Activated naive CD4-positive, alpha-beta T cell (primary cell): ENCODE data around the gene ATF1.
"Not testable (repeated sequence)": the region's sequence is repeated elsewhere in the genome, so short reads cannot be mapped to it uniquely, and the experiment has no call there.

Experiments used
- DNase-seq, 4 experiments: peaks; one replicate each; lab custom pipeline; 2025; lab: John Stamatoyannopoulos, UW

The ATF1 gene

GRCh38 chr12:50751948-50752721 is 11.8 kb upstream of the ATF1 start:
- no peak for DNase-seq

DNA sequence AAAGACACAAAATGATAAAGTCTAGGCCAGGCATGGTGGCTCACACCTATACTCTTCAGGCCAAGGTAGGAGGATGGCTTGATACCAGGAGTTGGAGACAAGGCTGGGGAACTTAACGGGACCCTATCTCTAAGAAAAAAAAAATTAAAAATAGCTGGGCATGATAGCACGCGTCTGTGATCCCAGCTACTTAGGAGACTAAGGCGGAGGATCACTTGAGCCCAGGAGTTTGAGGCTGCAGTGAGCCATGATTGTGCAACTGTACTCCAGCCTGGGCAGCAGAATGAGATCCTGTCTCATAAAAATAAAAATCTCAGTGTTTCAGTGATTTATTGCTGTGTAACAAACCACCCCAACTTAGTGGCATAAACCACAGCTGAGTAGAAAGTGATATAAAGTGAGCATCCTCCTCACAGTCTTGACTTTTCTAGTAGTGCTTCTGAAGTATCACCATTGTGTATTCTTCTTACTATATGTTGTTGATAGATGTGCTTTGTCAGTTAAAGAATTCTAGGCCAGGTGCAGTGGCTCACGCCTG is 10.6 kb upstream of the ATF1 start:
- no peak for DNase-seq

DNA sequence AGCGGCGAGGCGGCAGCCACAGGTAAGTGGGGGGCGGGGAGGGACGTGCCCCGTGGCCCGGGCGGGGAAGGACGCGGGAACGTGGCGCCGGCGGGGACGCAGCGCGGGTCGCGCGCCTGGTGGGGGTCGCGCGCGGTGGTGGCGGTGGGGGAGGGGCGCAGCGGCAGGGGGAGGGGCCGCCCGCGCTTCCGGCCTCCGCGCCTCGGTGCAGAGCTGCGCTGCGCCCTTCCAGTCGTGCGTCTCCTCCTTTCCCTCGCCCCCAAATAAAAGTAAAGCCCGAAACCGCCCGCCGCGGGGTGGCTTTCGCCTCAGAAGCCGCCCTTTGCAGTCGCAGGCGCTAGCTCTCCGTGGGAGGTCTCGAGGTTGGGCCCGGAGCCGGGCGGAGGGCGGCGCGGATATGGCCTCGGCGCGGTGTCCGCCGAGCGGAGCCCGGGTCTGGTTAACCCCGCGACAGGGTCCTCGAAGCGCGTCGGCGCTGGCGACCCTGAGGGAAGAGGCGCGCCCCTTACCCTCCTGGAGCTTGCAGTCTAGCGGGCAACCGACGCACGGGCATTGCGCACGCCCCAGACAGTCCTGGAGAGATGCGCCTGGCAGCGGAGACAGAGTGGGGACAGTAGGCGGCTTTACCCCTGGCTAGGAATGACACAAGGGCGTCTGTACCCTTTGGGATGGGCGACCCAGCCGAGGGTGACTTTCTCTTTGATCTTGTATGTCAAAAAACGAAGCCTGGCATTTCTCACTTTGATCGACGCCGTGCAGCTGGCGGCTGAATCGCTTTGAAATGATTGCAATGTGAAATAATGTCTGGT is 589 bp downstream of the ATF1 start:
- DNase-seq, result peak; percentile 65 to 85 (median 80)

DNA sequence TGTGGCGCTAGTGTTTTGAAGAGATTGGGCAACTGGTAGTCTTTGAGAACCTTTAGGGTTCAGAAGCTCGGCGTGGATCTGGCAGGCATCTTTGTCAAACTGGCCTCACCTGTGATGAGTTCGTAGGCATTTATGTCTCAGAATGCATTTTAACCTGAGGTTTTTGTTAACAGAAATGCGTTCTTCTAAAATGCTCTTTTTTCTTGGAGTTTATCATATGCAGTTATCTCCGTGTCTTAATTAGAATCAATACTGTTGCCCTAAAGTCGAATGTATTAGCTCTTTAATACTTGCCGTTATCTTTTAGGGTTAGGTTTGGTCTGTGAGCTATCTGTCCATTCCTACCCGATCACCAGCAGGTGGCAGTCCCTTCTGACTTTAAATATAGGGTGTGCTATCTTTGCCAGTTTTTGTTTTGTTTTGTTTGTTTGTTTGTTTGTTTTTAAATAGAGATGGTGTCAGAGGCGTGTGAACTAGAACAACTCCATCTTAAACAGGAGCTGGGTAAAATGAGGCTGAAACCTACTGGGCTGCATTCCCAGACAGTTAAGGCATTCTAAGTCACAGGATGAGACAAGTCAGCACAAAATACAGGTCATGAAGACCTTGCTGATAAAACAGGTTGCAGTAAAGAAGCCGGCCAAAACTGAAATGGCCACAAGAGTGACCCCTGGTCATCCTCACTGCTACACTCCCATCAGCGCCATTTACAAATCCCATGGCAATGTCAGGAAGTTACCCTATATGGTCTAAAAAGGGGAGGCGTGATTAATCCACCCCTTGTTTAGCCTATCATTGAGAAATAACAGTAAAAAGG is 1.4 kb downstream of the ATF1 start:
- DNase-seq, result peak in 2 of 4 experiments; percentile 16 to 41

GRCh38 chr12:50768391-50768790 is 4.5 kb downstream of the ATF1 start:
- DNase-seq, result no peak

- not testable (repeated sequence) for DNase-seq
Measured at GRCh38 chr12:50768813-50769212, 4.9 kb downstream of the ATF1 start.

GRCh38 chr12:50771409-50771808 is 7.5 kb downstream of the ATF1 start:
- no peak for DNase-seq

DNA sequence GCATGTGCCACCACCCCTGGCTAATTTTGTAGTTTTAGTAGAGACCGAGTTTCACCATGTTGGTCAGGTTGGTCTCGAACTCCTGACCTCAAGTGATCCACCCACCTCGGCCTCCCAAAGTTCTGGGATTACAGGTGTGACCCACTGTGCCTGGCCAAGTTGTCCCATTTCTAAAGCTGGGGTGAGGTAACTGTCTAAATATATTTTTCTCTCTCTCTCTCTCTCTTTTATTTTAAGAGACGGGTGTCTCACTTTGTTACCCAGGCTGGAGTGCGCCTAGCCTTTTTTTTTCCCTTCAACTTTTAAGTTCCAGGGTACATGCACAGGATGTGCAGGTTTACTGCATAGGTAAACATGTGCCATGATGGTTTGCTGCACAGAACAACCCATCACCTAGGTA is 8.6 kb downstream of the ATF1 start:
- no peak for DNase-seq

GRCh38 chr12:50772877-50773276 is 9.0 kb downstream of the ATF1 start:
- DNase-seq, result no peak

DNA sequence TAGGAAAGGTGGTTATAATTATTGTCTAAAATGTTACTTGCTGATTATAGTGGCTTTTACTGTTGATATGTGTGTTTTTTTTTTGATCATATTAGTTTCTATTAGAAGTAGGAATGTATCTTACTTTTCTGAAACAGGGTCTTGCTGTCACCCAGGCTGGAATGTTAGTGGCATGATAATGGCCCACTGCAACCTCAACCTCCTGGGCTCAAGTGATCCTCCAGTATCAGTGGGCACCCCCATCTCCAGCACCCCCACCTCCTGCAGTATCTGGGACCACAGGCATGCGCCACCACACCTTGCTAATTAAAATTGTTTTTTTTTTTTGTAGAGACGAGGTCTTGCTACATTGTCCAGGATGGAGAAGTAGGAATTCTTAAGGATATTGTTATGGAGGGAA is 11.3 kb downstream of the ATF1 start:
- DNase-seq, result no peak

- DNase-seq, result no peak
Measured at GRCh38 chr12:50776749-50777728, 13.1 kb downstream of the ATF1 start.

DNA sequence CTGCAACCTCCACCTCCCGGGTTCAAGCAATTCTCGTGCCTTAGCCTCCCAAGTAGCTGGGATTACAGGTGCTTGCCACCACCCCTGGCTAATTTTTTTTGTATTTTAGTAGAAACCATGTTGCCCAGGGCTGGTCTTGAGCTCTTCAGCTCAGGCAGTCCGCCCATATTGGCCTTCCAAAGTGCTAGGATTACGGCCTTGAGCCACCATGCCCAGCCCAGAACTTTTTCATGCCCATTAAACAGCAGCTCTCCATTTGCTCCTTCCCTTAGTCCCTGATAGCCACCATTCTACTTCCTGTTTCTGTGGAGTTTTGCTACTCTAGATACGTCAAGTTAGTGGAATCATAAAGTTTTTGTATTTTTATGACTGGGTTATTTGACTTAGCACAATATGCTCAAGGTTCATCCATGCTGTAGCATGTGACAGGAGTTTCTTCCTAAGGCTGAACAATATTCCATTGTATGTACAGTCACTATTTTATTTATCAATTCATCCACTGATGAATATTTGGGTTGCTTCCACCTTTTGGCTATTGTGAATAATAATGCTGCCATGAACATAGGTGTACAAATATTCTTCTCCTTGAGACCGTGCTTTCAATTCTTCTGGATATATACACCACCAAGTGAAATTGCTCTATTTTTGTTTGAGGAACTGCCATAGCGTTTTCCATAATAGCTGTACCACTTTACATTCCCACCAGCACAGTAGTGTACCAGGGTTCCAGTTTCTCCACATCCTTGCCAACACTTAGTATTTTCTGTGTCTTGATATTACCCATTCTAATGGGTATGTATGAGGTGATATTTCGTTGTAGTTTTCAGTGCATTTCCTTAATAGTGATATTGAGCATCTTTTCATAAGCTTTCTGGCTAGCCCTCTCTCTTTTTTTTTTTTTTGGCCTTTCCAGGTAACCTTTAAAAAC is 15.0 kb downstream of the ATF1 start:
- no peak for DNase-seq

- DNase-seq, result no peak
Measured at GRCh38 chr12:50780013-50780412, 16.1 kb downstream of the ATF1 start.

- DNase-seq, result no peak
Measured at GRCh38 chr12:50784501-50784900, 20.6 kb downstream of the ATF1 start.

DNA sequence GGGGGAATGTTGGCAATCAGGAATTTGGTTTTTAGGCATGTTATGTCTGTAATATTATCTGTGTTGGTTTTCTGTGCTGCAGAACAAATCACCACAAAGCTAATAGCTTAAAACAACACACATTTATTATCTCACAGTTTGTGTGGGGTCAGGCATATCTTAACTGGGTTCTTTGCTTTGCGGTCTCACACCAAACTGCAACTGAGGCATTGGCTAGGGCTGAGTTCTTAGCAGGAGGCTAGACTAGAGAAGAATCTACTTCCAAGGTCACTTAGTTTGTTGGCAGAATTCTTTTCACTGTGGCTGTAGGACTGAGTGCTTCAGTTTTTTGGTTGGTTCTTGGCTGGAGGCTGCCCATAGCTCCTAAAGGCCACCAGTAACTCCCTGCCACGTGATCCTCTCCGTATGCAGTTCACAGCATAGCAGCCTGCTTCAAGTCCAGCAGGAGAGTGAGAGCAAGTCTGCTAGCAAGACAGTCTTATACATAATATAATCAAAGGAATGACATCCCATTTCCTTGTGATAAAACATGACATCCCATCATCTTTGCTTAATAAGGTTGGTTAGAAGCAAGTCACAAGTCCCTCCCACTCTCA is 21.6 kb downstream of the ATF1 start:
- no peak for DNase-seq

DNA sequence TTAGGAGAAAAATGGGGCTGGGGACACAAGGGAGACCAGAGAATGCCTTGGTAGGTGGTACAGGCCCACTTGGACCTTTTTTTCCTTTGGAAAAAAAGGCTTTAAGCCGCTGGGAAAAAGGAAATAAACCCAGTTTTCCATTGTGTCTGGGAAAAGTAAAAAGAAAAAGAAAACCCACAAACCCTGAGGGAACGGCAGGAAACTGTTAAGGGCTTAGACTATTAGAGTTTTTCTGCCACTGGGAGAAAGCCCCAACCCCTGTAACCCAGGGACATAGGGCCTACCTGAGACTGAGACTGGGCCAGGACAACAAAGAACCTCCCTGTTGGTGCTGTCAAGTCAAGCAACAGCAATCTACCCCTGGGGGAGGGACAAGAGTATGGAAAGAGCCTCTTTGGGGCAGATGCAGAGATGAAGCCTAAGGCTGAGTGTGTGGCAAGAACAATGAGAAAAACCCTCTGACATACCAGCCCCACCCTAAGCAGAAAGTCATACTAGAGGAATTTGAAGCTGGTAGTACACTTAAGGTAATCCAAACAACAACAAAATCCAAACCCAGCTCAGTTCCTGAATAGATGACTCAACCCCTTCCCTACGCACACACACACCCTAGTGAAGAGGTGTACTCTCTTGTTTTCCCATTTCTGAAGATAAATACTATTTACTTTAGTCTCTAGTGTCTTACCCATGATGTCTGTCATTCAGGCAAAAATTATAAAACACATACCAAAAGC is 22.8 kb downstream of the ATF1 start:
- DNase-seq, result no peak

DNA sequence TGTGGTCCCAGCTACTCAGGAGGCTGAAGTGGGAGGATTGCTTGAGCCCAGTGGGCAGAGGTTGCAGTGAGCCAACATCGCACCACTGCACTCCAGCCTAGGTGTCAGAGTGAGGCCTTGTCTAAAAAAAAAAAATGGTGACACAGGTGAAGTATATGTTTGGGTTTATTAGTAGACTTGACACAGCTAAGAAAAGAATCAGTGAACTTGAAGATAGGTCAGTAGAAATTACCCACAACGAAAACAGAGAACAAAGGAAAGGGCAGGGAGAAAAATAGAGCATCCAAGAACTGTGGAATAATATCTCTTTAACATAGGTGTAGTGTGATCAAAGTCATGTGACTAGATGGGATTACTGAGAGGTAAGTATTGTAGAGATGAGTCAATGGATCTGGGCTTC is 23.7 kb downstream of the ATF1 start:
- DNase-seq, result no peak

- DNase-seq, result no peak
Measured at GRCh38 chr12:50788561-50788960, 24.7 kb downstream of the ATF1 start.

DNA sequence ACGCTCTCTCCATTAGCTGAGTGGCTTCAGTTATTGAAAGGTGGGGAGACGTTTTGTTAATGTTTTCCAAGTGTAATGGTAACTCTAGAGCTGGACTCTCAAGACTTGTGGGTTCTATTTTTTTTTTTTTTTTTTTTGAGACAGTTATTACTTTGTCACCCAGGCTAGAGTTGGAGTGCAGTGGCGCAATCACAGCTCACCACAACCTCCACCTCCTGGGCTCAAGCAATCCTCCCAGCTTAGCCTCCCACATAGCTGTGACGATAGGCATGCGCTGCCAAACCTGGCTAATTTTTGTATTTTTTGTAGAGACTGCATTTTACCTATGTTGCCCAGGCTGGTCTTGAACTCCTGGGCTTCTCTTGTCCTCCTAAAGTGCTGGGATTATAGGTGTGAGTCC is 26.2 kb downstream of the ATF1 start:
- no peak for DNase-seq
